ENCODE data around the gene GLRA3. TPM values are rescaled to one million over a fixed set of nuclear protein-coding genes. Genes with fewer than 3 reads are reported as not detected.

GLRA3 gene
- polyA plus RNA-seq, 1 experiment = not detected

GRCh38 chr4:174859904-174860303 is 30.9 kb upstream of the GLRA3 start:
- POLR2A ChIA-PET = no interaction called here
- TF ChIP-seq, protein P1, sequence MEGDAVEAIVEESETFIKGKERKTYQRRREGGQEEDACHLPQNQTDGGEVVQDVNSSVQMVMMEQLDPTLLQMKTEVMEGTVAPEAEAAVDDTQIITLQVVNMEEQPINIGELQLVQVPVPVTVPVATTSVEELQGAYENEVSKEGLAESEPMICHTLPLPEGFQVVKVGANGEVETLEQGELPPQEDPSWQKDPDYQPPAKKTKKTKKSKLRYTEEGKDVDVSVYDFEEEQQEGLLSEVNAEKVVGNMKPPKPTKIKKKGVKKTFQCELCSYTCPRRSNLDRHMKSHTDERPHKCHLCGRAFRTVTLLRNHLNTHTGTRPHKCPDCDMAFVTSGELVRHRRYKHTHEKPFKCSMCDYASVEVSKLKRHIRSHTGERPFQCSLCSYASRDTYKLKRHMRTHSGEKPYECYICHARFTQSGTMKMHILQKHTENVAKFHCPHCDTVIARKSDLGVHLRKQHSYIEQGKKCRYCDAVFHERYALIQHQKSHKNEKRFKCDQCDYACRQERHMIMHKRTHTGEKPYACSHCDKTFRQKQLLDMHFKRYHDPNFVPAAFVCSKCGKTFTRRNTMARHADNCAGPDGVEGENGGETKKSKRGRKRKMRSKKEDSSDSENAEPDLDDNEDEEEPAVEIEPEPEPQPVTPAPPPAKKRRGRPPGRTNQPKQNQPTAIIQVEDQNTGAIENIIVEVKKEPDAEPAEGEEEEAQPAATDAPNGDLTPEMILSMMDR (IDR thresholded peaks at IDR 0.05; ENCODE audit: insufficient read depth, low read depth, low read length) = no peak

GRCh38 chr4:174856926-174857800 is 28.1 kb upstream of the GLRA3 start:
- DNase-seq (ENCODE audit: low read depth) = no peak
- ChIA-PET CTCF (no interaction called here), POLR2A (no interaction called here)
- TF ChIP-seq, protein P1 (IDR thresholded peaks at IDR 0.05; ENCODE audit: insufficient read depth, low read depth, low read length) = no peak
- Histone ChIP-seq H3K27me3 (ENCODE audit: control insufficient read depth, insufficient read depth, low read length) (no peaks in the 10 kb centered on the region), H3K4me3 (ENCODE audit: low read depth, low read length) (no peak overlapping the region), H3K36me3 (ENCODE audit: control insufficient read depth, insufficient read depth, low read length) (no peaks in the 10 kb centered on the region)

More at GRCh38 chr4:174859904-174860303, 30.9 kb upstream of the GLRA3 start:
- Histone ChIP-seq H3K36me3 (ENCODE audit: control insufficient read depth, insufficient read depth, low read length) (no peaks in the 10 kb centered on the region), H3K27me3 (ENCODE audit: control insufficient read depth, insufficient read depth, low read length) (no peaks in the 10 kb centered on the region), H3K4me3 (ENCODE audit: low read depth, low read length) (no peak overlapping the region)
- no peak for DNase-seq (ENCODE audit: low read depth)
- CTCF ChIA-PET = no interaction called here

GRCh38 chr4:174855050-174855449 is 26.0 kb upstream of the GLRA3 start:
- CTCF ChIA-PET = no interaction called here
- H3K27me3 ChIP-seq (ENCODE audit: control insufficient read depth, insufficient read depth, low read length) = no peaks in the 10 kb centered on the region
- no peaks in the 10 kb centered on the region for H3K36me3 ChIP-seq (ENCODE audit: control insufficient read depth, insufficient read depth, low read length)
- TF ChIP-seq, protein P1 (IDR thresholded peaks at IDR 0.05; ENCODE audit: insufficient read depth, low read depth, low read length) = no peak
- POLR2A ChIA-PET = no interaction called here
- H3K4me3 ChIP-seq (ENCODE audit: low read depth, low read length) = no peak overlapping the region
- no peak for DNase-seq (ENCODE audit: low read depth)

DNA sequence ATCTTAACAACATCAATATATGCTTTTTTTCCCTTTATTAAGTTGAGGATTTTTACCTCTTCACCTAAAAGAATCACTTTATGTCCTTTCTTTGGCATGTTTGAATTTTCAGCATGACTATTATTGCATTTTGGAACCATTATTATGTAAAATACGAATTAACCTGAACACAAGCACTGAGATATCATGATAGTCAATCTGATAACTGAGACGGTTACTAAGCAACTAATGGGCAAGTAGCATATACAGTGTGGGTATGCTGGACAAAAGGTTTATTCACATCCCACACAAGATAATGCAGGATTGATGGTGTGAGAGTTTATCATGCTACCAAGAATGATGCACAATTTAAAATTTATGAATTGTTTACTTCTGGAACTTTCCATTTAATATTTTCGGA is 24.6 kb upstream of the GLRA3 start:
- Histone ChIP-seq H3K4me3 (ENCODE audit: low read depth, low read length) (no peak overlapping the region), H3K36me3 (ENCODE audit: control insufficient read depth, insufficient read depth, low read length) (no peaks in the 10 kb centered on the region), H3K27me3 (ENCODE audit: control insufficient read depth, insufficient read depth, low read length) (no peaks in the 10 kb centered on the region)
- CTCF ChIA-PET = no interaction called here
- TF ChIP-seq, protein P1 (IDR thresholded peaks at IDR 0.05; ENCODE audit: insufficient read depth, low read depth, low read length) = no peak
- DNase-seq (ENCODE audit: low read depth) = no peak
- POLR2A ChIA-PET = no interaction called here

- no peak for DNase-seq (ENCODE audit: low read depth)
- Histone ChIP-seq H3K27me3 (ENCODE audit: control insufficient read depth, insufficient read depth, low read length) (no peaks in the 10 kb centered on the region), H3K4me3 (ENCODE audit: low read depth, low read length) (no peak overlapping the region), H3K36me3 (ENCODE audit: control insufficient read depth, insufficient read depth, low read length) (no peaks in the 10 kb centered on the region)
- CTCF ChIA-PET = no interaction called here
- POLR2A ChIA-PET = no interaction called here
- TF ChIP-seq, protein P1 (IDR thresholded peaks at IDR 0.05; ENCODE audit: insufficient read depth, low read depth, low read length) = no peak
Measured at GRCh38 chr4:174848596-174848995, 19.5 kb upstream of the GLRA3 start.
